DMS53 treated with DMSO at 0.1 percent for 48 hours (cell line): Measurements from ENCODE around the gene TBC1D2.
"Not testable (repeated sequence)": the region's sequence is repeated elsewhere in the genome, so short reads cannot be mapped to it uniquely, and the experiment has no call there.

ENCODE experiments used
- DNase-seq: peaks from one replicate; lab custom pipeline; 2025; ENCODE audit not compliant: unreplicated experiment; lab: John Stamatoyannopoulos, UW

Gene TBC1D2

DNA sequence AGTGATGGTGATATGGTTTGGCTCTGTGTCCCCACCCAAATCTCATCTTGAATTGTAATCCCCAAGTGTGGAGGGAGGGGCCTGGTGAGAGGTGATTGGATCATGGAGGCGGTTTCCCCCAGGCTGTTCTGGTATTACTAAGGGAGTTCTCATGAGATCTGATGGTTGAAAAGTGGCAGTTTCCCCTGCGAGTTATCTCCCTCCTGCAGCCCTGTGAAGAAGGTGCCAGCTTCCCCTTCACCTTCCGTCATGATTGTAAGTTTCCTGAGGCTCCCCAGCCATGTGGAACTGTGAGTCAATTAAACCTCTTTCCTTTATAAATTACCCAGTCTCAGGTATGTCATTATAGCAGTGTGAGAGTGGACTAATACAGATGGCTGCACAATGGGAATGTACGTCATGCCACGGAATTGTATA is 80.9 kb downstream of the TBC1D2 start:
- not testable (repeated sequence) for DNase-seq

DNA sequence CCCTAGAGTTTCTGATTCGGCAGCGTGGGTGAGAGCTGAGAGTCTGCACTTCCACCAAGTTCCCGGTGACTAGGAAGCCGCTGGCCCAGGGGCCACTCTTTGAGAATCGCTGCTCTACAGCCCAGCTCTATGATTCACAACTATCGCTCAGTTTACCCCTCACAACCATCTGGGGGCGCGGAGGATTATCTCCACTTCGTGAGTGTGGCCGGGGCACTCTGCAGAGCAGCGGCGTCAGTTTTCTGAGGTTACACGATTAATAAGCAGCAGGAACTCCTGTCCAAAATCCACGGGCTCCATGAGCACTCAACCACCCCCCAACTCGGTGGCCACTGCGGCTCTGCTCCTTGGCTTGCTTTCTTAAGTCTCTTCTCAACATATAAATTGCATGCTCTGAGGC is 82.3 kb downstream of the TBC1D2 start:
- no peak for DNase-seq

DNA sequence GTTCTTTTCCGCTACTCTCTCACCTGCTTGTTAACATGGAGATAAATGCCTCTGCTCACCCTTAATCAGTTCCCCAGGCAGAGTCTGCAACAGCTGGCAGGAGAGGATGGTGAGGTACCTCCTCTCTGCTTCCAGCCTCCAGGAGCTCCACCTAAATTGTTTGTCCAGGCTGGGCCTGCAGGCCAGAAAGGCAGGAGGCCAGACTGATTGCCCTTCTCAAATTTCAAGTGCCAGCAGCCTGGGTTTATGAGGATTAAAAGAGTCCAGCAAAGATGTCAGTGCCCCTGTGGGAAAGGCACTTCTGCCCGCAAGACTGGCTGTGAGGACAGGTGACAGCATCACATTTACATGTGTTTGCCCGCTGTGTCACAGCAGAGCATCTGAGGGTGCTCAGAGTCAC is 82.8 kb downstream of the TBC1D2 start:
- peak; percentile 93 for DNase-seq

GRCh38 chr9:98171176-98171925 is 84.1 kb downstream of the TBC1D2 start:
- no peak for DNase-seq

DNA sequence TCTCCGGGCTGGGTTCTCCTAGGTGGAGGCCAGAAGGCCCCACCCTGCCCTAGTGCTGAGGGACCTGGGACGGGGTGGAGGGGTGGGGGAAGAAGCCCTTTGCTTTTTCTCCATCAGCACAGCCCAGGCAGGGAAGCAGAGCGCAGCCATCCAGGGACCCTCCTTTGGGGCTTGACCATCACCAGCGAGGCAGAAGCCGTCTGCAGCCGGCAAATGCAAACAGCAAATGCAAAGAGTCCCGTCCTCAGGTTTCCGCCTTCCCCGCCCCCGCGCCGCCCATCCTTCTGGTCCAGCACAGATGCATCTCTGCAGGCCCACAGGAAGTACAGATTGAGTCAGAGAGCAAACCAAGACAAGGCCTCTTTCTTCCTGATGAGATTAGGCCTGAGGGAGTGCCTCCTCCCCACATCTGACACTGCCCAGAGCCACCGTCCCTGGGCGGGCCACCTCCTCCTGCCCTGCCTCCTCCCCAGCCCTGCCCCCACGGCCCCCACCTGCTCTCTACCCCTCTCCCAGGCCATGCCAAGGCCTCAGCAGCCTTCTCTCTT is 86.4 kb downstream of the TBC1D2 start:
- DNase-seq = no peak

DNA sequence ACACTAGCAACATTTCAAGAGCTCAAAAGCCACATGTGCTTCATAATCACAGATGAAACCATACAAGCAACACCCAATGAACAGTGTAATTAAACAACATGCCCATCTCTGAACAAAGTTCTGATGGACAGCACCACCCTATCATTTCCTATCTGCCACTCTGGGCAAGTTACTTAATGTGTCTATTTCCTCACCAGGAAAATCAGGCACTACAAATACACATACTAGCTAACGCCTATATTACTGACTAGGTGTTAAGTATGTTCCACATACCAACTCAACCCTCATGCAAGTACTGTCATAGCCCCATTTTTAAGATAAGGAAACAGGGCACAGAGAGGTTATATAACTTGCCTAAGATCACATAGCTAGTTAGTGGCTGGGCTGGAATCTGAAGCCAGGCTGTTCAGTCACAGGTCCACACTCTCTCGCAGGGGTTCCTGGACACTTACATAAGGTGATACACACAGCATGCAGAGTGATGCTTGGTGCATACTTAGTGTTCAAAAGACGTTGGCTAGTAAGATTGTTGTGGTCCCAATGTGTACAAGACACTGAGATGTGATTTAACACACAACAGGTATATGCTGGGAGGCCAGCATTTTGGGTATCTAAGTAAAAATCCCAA is 87.2 kb downstream of the TBC1D2 start:
- no peak for DNase-seq

DNA sequence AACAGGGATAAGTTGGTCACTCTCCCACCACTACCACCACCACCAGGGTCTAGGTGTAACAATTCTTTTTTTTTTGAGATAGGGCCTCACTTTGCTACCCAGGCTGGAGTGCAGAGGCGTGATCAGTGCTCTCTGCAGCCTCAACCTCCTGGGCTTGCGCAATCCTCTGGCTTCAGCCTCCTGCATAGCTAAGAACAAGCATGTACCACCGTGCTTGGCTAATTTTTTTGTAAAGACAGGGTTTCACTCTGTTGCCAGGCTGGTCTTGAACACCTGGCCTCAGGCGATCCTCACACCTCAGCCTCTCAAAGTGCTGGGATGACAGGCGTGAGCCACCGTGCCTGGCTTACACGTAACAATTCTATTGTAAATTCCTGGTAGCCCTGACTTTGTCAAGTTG is 90.5 kb downstream of the TBC1D2 start:
- no peak for DNase-seq

- DNase-seq = no peak
These were observed 92.8 kb downstream of the TBC1D2 start for GRCh38 chr9:98162613-98163012.

GRCh38 chr9:98161851-98162250 is 93.6 kb downstream of the TBC1D2 start:
- no peak for DNase-seq

GRCh38 chr9:98159790-98160189 is 95.7 kb downstream of the TBC1D2 start:
- DNase-seq = no peak

DNA sequence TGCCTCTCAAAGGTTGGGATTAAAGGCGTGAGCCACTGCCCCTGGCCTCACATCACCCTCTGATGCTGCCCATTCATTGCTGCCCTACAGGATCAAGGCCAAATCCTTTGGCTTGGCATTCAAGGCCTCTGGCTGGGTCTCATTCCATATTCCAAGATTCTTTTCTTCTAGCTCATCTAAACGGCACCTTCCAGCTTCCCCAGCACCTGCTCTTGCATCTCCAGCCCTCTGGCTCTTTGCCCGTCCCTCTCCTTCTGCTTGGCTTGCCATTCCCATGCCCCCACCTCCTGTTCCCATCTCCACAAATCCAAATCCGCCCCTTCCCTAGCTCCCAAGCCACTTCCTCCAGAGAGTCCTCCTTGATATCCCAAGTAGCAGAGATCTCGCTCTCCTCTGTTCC is 96.1 kb downstream of the TBC1D2 start:
- no peak for DNase-seq

GRCh38 chr9:98158071-98158831 is 97.2 kb downstream of the TBC1D2 start:
- peak; percentile 71 for DNase-seq

GRCh38 chr9:98157372-98157771 is 98.1 kb downstream of the TBC1D2 start:
- DNase-seq = no peak

DNA sequence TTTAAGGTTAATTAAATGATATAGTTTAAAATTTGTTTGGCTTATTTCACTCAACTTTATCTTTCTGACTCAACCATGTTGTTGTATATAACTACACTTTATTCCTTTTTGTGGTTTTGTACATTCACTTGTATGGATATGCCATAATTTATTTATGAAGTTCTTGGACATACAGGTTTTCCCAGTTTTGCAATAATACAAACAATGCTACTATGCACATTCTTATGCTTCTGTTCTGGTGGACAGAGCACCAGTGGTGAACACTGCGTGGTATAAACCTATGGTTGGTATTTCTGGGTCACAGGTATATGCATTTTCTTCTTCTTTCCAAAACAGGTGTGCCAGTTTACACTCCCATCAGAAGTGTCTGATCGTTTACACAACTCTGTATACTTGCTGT is 100.8 kb downstream of the TBC1D2 start:
- DNase-seq = peak; percentile 10

DNA sequence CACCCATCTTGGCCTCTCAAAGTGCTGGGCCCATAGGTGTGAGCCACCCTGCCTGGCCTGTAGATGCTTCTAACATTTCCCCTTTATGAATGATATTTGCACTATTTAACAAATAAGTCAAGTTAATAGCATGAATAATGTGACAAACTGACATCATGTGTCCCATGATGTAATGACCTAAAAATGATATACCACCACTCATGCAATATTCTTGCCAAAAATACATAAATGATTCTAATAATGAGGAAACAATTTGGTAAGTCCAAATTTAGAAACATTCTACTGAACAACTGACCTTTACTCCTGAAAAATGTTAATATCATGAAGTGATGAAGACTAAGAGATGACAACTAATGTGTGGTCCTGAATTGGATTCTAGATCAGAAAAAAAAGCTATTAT is 102.9 kb downstream of the TBC1D2 start:
- no peak for DNase-seq

- peak; percentile 5 for DNase-seq
These were observed 104.7 kb downstream of the TBC1D2 start for GRCh38 chr9:98150721-98151120.

DNA sequence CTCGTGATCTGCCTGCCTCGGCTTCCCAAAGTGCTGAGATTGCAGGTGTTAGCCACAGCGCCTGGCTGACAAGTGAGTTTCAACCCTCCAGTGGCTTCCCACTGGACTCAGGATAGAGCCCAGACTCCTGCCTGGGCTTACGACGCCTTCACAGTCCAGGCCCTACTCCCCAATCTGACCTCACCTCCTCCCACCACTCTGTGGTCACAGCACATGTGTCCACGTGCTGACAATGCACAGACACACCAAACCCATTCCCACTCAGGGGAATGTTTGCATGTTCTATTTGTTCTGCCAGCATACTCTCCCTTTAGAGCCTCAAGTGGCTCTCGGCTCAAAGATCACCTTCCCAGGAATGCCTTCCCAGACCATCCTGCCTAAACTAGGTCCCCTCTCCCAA is 105.3 kb downstream of the TBC1D2 start:
- DNase-seq = peak; percentile 4

DNA sequence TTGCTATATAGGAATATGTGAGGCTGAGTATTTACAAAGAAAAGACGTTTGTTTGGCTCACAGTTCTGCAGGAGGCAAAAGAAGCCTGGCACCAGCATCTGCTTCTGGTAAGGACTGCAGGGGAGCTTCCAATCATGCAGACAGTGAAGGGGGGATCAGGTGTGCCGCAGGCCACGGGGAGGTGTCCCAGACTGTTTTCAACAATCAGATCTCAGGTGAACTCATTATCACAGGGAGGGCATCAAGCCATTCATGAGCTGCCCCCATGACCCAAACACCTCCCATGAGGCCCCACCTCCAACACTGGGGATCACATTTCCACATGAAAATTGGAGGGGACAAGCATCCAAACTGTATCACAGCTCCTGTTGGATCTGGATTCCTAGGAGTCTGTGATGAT is 106.0 kb downstream of the TBC1D2 start:
- no peak for DNase-seq
